ENCODE data around the gene TMX2.
A peak's percentile ranks its signal among the peaks of the same experiment; 100 is the strongest.

Gene TMX2

DNA sequence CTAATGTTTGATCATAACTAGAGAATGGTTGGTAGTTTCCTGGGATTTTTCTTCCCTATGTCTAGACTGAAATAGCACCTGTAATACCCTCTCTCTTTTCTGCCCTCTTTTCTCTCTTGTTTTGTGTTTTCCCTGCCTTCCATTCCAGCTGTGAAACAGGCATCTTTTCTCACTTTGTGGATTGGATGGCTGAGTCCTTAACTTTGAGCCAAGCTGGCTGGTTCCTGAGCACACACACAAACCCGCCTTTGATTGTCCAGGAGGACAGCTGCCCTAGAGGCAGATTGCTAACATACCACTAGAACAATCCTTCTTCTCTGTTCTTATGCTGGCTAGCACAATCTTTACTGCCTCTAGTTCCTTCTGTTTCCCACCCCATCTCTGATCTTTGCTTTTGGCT lies 66.9 kb downstream of the TMX2 start:
- Mint-ChIP-seq H3K36me3 (ENCODE audit: low read depth) (peaks cover 15% of the 10 kb centered on the region), H3K27ac (peak overlapping the region; percentile 98 to 99 (median 98)), H3K4me1 (peaks cover 77% of the 10 kb centered on the region), H3K9me3 (no peaks in the 10 kb centered on the region), H3K4me3 (peak overlapping the region; percentile 45 to 74 (median 69)), H3K27me3 (ENCODE audit: low read depth) (no peaks in the 10 kb centered on the region)
- TF ChIP-seq CTCF (IDR thresholded peaks at IDR 0.05; ENCODE audit: unreplicated experiment in 3 of 3): no peak

GRCh38 chr11:57781529-57781943 lies 69.1 kb downstream of the TMX2 start:
- peak overlapping the region; percentile 98 to 99 (median 98) for H3K27ac Mint-ChIP-seq
- H3K36me3 Mint-ChIP-seq (ENCODE audit: low read depth): peaks cover 15% of the 10 kb centered on the region
- peaks cover 69% of the 10 kb centered on the region for H3K4me1 Mint-ChIP-seq
- TF ChIP-seq CTCF (IDR thresholded peaks at IDR 0.05; ENCODE audit: unreplicated experiment in 3 of 3): no peak
- no peaks in the 10 kb centered on the region for H3K27me3 Mint-ChIP-seq (ENCODE audit: low read depth)
- H3K4me3 Mint-ChIP-seq: peak overlapping the region; percentile 31 to 49 (median 36)
- no peaks in the 10 kb centered on the region for H3K9me3 Mint-ChIP-seq

- peaks cover 23% of the 10 kb centered on the region for H3K36me3 Mint-ChIP-seq (ENCODE audit: low read depth)
- no peaks in the 10 kb centered on the region for H3K9me3 Mint-ChIP-seq
- H3K4me3 Mint-ChIP-seq: no peak overlapping the region
- H3K27me3 Mint-ChIP-seq (ENCODE audit: low read depth): no peaks in the 10 kb centered on the region
- H3K4me1 Mint-ChIP-seq: peaks cover 58% of the 10 kb centered on the region
- H3K27ac Mint-ChIP-seq: peak overlapping the region; percentile 31 to 66 (median 39)
- no peak for TF ChIP-seq CTCF (IDR thresholded peaks at IDR 0.05; ENCODE audit: unreplicated experiment in 3 of 3)
These were observed 72.7 kb downstream of the TMX2 start for GRCh38 chr11:57785072-57785471.

DNA sequence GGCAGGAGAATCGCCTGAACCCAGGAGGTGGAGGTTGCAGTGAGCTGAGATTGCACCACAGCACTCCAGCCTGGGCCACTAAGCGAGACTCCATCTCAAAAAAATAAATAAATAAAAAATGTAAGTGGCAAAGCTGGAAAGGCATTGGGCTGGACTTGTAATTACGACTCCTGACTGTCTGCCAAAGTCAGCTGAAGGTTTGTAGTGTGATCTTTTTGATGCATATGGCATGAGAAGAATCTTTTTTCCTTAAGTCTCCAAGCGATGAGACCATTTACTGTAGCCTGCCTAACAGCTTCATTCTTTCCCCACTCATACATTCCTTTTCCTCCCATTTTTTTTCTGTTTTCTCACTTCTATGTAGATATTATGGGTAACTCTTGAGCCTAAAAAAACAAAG lies 74.0 kb downstream of the TMX2 start:
- Mint-ChIP-seq H3K27ac (peak overlapping the region in 2 of 3 experiments; percentile 12 to 54), H3K27me3 (ENCODE audit: low read depth) (no peaks in the 10 kb centered on the region), H3K36me3 (ENCODE audit: low read depth) (peaks cover 29% of the 10 kb centered on the region), H3K4me3 (no peak overlapping the region), H3K9me3 (no peaks in the 10 kb centered on the region), H3K4me1 (peaks cover 45% of the 10 kb centered on the region)
- no peak for TF ChIP-seq CTCF (IDR thresholded peaks at IDR 0.05; ENCODE audit: unreplicated experiment in 3 of 3)

- Mint-ChIP-seq H3K27ac (peak overlapping the region; percentile 12 to 54 (median 34)), H3K4me1 (peaks cover 38% of the 10 kb centered on the region), H3K27me3 (ENCODE audit: low read depth) (no peaks in the 10 kb centered on the region), H3K36me3 (ENCODE audit: low read depth) (peaks cover 31% of the 10 kb centered on the region), H3K4me3 (no peak overlapping the region), H3K9me3 (no peaks in the 10 kb centered on the region)
- no peak for TF ChIP-seq CTCF (IDR thresholded peaks at IDR 0.05; ENCODE audit: unreplicated experiment in 3 of 3)
These were observed 74.7 kb downstream of the TMX2 start for GRCh38 chr11:57787006-57787604.

All from nephron (organoid).